HepG2 (cell line): ENCODE measurements around the gene KIFC1. TPM values are rescaled to one million over a fixed set of nuclear protein-coding genes. Genes with fewer than 3 reads are reported as not detected.

Experiments used
- ATAC-seq: fragments of 200-7000 bp; cut with Tn5 transposase; 3 replicates; pipeline ENCODE4 v1.9.1; 2020; ENCODE audit warnings: mild to moderate bottlenecking, moderate library complexity
- BruUV-seq: library from RNA; stranded (reverse); fragments of 400-500 nt; replicated peaks from 2 replicates; lab custom pipeline; 2021; lab: Mats Ljungman, UMichigan
- CTCF ChIA-PET: fragments of 300-600 bp; formaldehyde crosslinking; extraction: SDS; loops from one replicate; lab custom pipeline; 2021; ENCODE audit warnings: low total read pairs, inconsistent platforms, low intra/inter-chr PET ratio; lab: Yijun Ruan, JAX
- POLR2A ChIA-PET: fragments of 350-600 bp; sonication (Branson Sonifier 250); formaldehyde crosslinking; loops from one replicate; lab custom pipeline; 2020; ENCODE audit warnings: antibody characterized with exemption, inconsistent platforms; lab: Yijun Ruan, JAX
- DNase-seq: peaks from one replicate; pipeline ENCODE4 v3.0.0-alpha.2; 2015; ENCODE audit warnings: low spot score
- FAIRE-seq: peaks from 3 replicates; lab custom pipeline; 2011; peaks lifted over from hg19 to GRCh38; lab: Jason Lieb, UNC
- H2AFZ ChIP-seq: one replicate; pipeline ENCODE4 v1.6.1; 2011; ENCODE audit warnings: low read length, inconsistent platforms
- H3K27ac ChIP-seq: fragments of 300-600 bp; 3 replicates; pipeline ENCODE4 v1.8.0; 2011; ENCODE audit warnings: mixed run types, mild to moderate bottlenecking, mixed read lengths, low read length, inconsistent platforms; ENCODE audit not compliant: insufficient read depth; ENCODE audit errors: extremely low read length
- H3K27me3 ChIP-seq, 2 experiments: fragments of 200-600 bp in 1 of 2; 2 replicates in 1 of 2; 3 replicates in 1 of 2; pipeline versions ENCODE4 v1.6.0 to v1.8.0; 2011; ENCODE audit warnings: low read length in 2 of 2, mild to moderate bottlenecking in 2 of 2, moderate library complexity in 2 of 2, inconsistent platforms in 1 of 2; ENCODE audit not compliant: insufficient read depth in 2 of 2, control insufficient read depth in 1 of 2
- H3K36me3 ChIP-seq, 2 experiments: fragments of 200-600 bp in 1 of 2; replicated peaks in 1 of 2; 2 replicates in 1 of 2; 3 replicates in 1 of 2; pipeline versions ENCODE4 v1.5.1 to v1.8.0; 2011; ENCODE audit warnings: low read length in 2 of 2, inconsistent platforms in 1 of 2; ENCODE audit not compliant: insufficient read depth in 2 of 2, control insufficient read depth in 1 of 2
- H3K4me1 ChIP-seq: 2 replicates; pipeline ENCODE4 v1.5.1; 2012; ENCODE audit warnings: low read length, inconsistent platforms; ENCODE audit not compliant: insufficient read depth
- H3K4me2 ChIP-seq: 2 replicates; pipeline ENCODE4 v1.6.0; 2011; ENCODE audit warnings: low read depth, low read length, inconsistent platforms
- H3K4me3 ChIP-seq, 3 experiments: fragments of 200-600 bp in 1 of 3; sonication (generic), shearing (Covaris generic) in 1 of 3; replicated peaks in 1 of 3; 2 replicates each; pipeline ENCODE4 v1.5.1; 2011 to 2016; ENCODE audit warnings: low read length in 3 of 3, inconsistent platforms in 2 of 3, low read depth in 2 of 3, mild to moderate bottlenecking in 2 of 3, control low read depth in 1 of 3, mixed read lengths in 1 of 3; ENCODE audit not compliant: insufficient read depth in 1 of 3
- H3K79me2 ChIP-seq: one replicate; pipeline ENCODE4 v1.6.1; 2011; ENCODE audit warnings: low read length, inconsistent platforms; ENCODE audit not compliant: insufficient read depth
- H3K9ac ChIP-seq: 2 replicates; pipeline ENCODE4 v1.6.0; 2011; ENCODE audit warnings: mild to moderate bottlenecking, low read depth, low read length, inconsistent platforms; ENCODE audit not compliant: insufficient read depth
- H3K9me3 ChIP-seq: 2 replicates; pipeline ENCODE4 v1.5.1; 2012; ENCODE audit warnings: mild to moderate bottlenecking, low read length
- H4K20me1 ChIP-seq: 2 replicates; pipeline ENCODE4 v1.6.0; 2011; ENCODE audit warnings: inconsistent platforms, mild to moderate bottlenecking, low read length, moderate library complexity; ENCODE audit not compliant: insufficient read depth
- ATRX ChIP-seq: sonication (generic); formaldehyde crosslinking; IDR thresholded peaks from 2 replicates; pipeline ENCODE4 v1.4.0; 2020; ENCODE audit warnings: missing genetic modification reagents, borderline replicate concordance
- CCAR2 ChIP-seq: fragments of 200-400 bp; formaldehyde crosslinking; optimal IDR thresholded peaks from 2 replicates; pipeline ENCODE3; 2018; ENCODE audit warnings: low read depth, mild to moderate bottlenecking, low read length, moderate library complexity
- FOXK2 ChIP-seq: fragments of 450-650 bp; IDR thresholded peaks from 2 replicates; pipeline ENCODE4 v1.6.1; 2016
- HBP1 ChIP-seq: IDR thresholded peaks from 2 replicates; pipeline ENCODE4 v1.6.1; 2016; ENCODE audit warnings: low read depth, control low read depth
- KDM4B ChIP-seq: sonication (generic); formaldehyde crosslinking; IDR thresholded peaks from 2 replicates; pipeline ENCODE4 v1.4.0; 2020; ENCODE audit warnings: missing genetic modification reagents
- MTA1 ChIP-seq: sonication (generic); formaldehyde crosslinking; IDR thresholded peaks from 2 replicates; pipeline ENCODE4 v1.4.0; 2020; ENCODE audit warnings: missing genetic modification reagents, mild to moderate bottlenecking, borderline replicate concordance
- NR2F6 ChIP-seq, 2 experiments: IDR thresholded peaks; 2 replicates each; pipeline ENCODE4 v1.6.1; 2016; ENCODE audit warnings: antibody characterized with exemption in 1 of 2, mild to moderate bottlenecking in 1 of 2
- POLR2G ChIP-seq: fragments of 200-400 bp; formaldehyde crosslinking; IDR thresholded peaks from 2 replicates; pipeline ENCODE4 v1.6.1; 2018; ENCODE audit warnings: mild to moderate bottlenecking, low read depth, low read length, moderate library complexity
- REL ChIP-seq: sonication (generic); formaldehyde crosslinking; conservative IDR thresholded peaks from 2 replicates; pipeline ENCODE4 v1.8.0; 2022; ENCODE audit warnings: mild to moderate bottlenecking, missing genetic modification reagents, moderate library complexity
- RFXANK ChIP-seq: IDR thresholded peaks from 2 replicates; pipeline ENCODE4 v1.6.1; 2016
- SNAPC2 ChIP-seq: sonication (generic); formaldehyde crosslinking; IDR thresholded peaks from 2 replicates; pipeline ENCODE4 v1.8.1; 2022; ENCODE audit warnings: mild to moderate bottlenecking, missing genetic modification reagents
- TCF7L2 ChIP-seq: IDR thresholded peaks from 2 replicates; pipeline ENCODE4 v1.6.1; 2011; ENCODE audit warnings: mild to moderate bottlenecking, low read depth, low read length, moderate library complexity
- ZNF367 ChIP-seq: sonication (generic); formaldehyde crosslinking; IDR thresholded peaks from 2 replicates; pipeline ENCODE4 v1.4.0; 2020; ENCODE audit warnings: missing genetic modification reagents, borderline replicate concordance
- ZNF629 ChIP-seq: sonication (generic); formaldehyde crosslinking; conservative IDR thresholded peaks from 2 replicates; pipeline ENCODE4 v1.5.0; 2020; ENCODE audit warnings: missing genetic modification reagents
- ZNF670 ChIP-seq: sonication (generic); formaldehyde crosslinking; IDR thresholded peaks from 2 replicates; pipeline ENCODE4 v1.8.0; 2022; ENCODE audit warnings: mild to moderate bottlenecking, missing genetic modification reagents, borderline replicate concordance
- ZNF83 ChIP-seq: sonication (generic); formaldehyde crosslinking; IDR thresholded peaks from 2 replicates; pipeline ENCODE4 v1.4.0; 2020; ENCODE audit warnings: missing genetic modification reagents, mild to moderate bottlenecking, borderline replicate concordance
- WGBS: methylation state at CpG from one replicate; pipeline ENCODE4 v1.1.6; 2017; ENCODE audit warnings: low lambda C conversion rate; 5-methylcytosine and 5-hydroxymethylcytosine counted together
- in situ Hi-C: cut with HindIII; loops from 2 replicates; pipeline ENCODE4 v1.10.0; 2017; ENCODE audit warnings: low pct_unique_long_range_greater_than_20kb; ENCODE audit not compliant: extremely low pct_ligation_motif_present
- intact Hi-C: fragments of 100-400 bp; cut with micrococcal nuclease; formaldehyde crosslinking; loops from one replicate; pipeline ENCODE4 v1.10.0; 2022; ENCODE audit not compliant: unreplicated experiment
- polyA plus RNA-seq, 8 experiments: library from polyadenylated mRNA; depleted of rRNA in 3 of 8; stranded (reverse) in 7 of 8; unstranded in 1 of 8; fragments of >200 nt; fragmentation: Illumina TruSeq in 4 of 8; extraction: Trizol in 4 of 8; gene quantifications; 2 replicates each; pipeline versions ENCODE4 v1.2.1 to v1.2.3, GENCODE V29; 2011 to 2016; ENCODE audit warnings: low read depth in 4 of 8, missing spikeins in 1 of 8, mixed read lengths in 1 of 8; ENCODE audit not compliant: insufficient read depth in 1 of 8
- total RNA-seq, 5 experiments: library from RNA; depleted of rRNA; stranded (reverse); fragments of >200 nt; fragmentation: Illumina TruSeq; extraction: Trizol; gene quantifications; 2 replicates each; pipeline ENCODE4 v1.2.3, GENCODE V29; 2016; ENCODE audit warnings: low read depth in 1 of 5
- TF ChIP-seq, protein P1 (sequence below): sonication (generic); formaldehyde crosslinking; conservative IDR thresholded peaks from 2 replicates; pipeline ENCODE4 v1.8.0; 2022; ENCODE audit warnings: missing genetic modification reagents
- TF ChIP-seq, protein P2 (sequence below): sonication (generic); formaldehyde crosslinking; IDR thresholded peaks from 2 replicates; pipeline ENCODE4 v1.4.0; 2020; ENCODE audit warnings: mild to moderate bottlenecking, missing genetic modification reagents, borderline replicate concordance

The KIFC1 gene
- total and polyA plus RNA-seq, 2 of the 13 experiments (the other 11 are each of a cell fraction or from before 2014, with no cell fraction given) = 25.0 to 45.5 TPM

- no peaks in the 10 kb centered on the region for H3K9me3 ChIP-seq
- in situ Hi-C loops (no loop called here), intact Hi-C loops (no loop called here)
- H4K20me1 ChIP-seq = no peaks in the 10 kb centered on the region
- FAIRE-seq (no peak), DNase-seq (no peak), ATAC-seq (no peak)
- H3K27ac ChIP-seq = no peak overlapping the region
- peaks cover 41% of the 10 kb centered on the region for H3K4me1 ChIP-seq
- H2AFZ ChIP-seq = no peak overlapping the region
- POLR2A ChIA-PET = interaction anchor here (3.5 kb wide), 1 partner anchor 13 kb away, joined by 23 read pairs; the partner anchor contains the start of genes CUTA and SYNGAP1
- no TSS peak for BruUV-seq
- H3K27me3 ChIP-seq = no peaks in the 10 kb centered on the region
- CTCF ChIA-PET = no interaction called here
- H3K4me2 ChIP-seq = no peak overlapping the region
- H3K79me2 ChIP-seq = no peaks in the 10 kb centered on the region
- 77% methylated on average over 12 of the region's 12 CpGs for WGBS
- H3K36me3 ChIP-seq = no peaks in the 10 kb centered on the region
- H3K9ac ChIP-seq = no peak overlapping the region
- TF ChIP-seq ZNF670 (CRISPR knock-in tag) (no peak), RFXANK (CRISPR knock-in tag) (no peak), CCAR2 (no peak), HBP1 (no peak), REL (CRISPR knock-in tag) (no peak), FOXK2 (no peak), ZNF367 (CRISPR knock-in tag) (no peak), NR2F6 (IDR thresholded peaks at IDR 0.05) (no peak), NR2F6 (CRISPR knock-in tag; IDR thresholded peaks at IDR 0.05) (no peak), KDM4B (CRISPR knock-in tag) (no peak), ZNF629 (CRISPR knock-in tag) (no peak), MTA1 (CRISPR knock-in tag) (no peak), TCF7L2 (no peak), SNAPC2 (CRISPR knock-in tag) (no peak), POLR2G (no peak), ATRX (CRISPR knock-in tag) (no peak), ZNF83 (CRISPR knock-in tag) (no peak)
- TF ChIP-seq, protein P1, sequence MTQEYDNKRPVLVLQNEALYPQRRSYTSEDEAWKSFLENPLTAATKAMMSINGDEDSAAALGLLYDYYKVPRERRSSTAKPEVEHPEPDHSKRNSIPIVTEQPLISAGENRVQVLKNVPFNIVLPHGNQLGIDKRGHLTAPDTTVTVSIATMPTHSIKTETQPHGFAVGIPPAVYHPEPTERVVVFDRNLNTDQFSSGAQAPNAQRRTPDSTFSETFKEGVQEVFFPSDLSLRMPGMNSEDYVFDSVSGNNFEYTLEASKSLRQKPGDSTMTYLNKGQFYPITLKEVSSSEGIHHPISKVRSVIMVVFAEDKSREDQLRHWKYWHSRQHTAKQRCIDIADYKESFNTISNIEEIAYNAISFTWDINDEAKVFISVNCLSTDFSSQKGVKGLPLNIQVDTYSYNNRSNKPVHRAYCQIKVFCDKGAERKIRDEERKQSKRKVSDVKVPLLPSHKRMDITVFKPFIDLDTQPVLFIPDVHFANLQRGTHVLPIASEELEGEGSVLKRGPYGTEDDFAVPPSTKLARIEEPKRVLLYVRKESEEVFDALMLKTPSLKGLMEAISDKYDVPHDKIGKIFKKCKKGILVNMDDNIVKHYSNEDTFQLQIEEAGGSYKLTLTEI (CRISPR knock-in tag) = no peak
- TF ChIP-seq, protein P2, sequence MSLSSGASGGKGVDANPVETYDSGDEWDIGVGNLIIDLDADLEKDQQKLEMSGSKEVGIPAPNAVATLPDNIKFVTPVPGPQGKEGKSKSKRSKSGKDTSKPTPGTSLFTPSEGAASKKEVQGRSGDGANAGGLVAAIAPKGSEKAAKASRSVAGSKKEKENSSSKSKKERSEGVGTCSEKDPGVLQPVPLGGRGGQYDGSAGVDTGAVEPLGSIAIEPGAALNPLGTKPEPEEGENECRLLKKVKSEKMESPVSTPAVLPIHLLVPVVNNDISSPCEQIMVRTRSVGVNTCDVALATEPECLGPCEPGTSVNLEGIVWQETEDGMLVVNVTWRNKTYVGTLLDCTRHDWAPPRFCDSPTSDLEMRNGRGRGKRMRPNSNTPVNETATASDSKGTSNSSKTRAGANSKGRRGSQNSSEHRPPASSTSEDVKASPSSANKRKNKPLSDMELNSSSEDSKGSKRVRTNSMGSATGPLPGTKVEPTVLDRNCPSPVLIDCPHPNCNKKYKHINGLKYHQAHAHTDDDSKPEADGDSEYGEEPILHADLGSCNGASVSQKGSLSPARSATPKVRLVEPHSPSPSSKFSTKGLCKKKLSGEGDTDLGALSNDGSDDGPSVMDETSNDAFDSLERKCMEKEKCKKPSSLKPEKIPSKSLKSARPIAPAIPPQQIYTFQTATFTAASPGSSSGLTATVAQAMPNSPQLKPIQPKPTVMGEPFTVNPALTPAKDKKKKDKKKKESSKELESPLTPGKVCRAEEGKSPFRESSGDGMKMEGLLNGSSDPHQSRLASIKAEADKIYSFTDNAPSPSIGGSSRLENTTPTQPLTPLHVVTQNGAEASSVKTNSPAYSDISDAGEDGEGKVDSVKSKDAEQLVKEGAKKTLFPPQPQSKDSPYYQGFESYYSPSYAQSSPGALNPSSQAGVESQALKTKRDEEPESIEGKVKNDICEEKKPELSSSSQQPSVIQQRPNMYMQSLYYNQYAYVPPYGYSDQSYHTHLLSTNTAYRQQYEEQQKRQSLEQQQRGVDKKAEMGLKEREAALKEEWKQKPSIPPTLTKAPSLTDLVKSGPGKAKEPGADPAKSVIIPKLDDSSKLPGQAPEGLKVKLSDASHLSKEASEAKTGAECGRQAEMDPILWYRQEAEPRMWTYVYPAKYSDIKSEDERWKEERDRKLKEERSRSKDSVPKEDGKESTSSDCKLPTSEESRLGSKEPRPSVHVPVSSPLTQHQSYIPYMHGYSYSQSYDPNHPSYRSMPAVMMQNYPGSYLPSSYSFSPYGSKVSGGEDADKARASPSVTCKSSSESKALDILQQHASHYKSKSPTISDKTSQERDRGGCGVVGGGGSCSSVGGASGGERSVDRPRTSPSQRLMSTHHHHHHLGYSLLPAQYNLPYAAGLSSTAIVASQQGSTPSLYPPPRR (CRISPR knock-in tag) = no peak
- TF ChIP-seq, all 625 proteins: peak for 0
- no peak overlapping the region for H3K4me3 ChIP-seq
Measured at GRCh38 chr6:33431880-33432541, 40.4 kb downstream of the KIFC1 start.
